Measurements from ENCODE around the gene NTF3.
A peak's percentile ranks its signal among the peaks of the same experiment; 100 is the strongest.

Gene NTF3

DNA sequence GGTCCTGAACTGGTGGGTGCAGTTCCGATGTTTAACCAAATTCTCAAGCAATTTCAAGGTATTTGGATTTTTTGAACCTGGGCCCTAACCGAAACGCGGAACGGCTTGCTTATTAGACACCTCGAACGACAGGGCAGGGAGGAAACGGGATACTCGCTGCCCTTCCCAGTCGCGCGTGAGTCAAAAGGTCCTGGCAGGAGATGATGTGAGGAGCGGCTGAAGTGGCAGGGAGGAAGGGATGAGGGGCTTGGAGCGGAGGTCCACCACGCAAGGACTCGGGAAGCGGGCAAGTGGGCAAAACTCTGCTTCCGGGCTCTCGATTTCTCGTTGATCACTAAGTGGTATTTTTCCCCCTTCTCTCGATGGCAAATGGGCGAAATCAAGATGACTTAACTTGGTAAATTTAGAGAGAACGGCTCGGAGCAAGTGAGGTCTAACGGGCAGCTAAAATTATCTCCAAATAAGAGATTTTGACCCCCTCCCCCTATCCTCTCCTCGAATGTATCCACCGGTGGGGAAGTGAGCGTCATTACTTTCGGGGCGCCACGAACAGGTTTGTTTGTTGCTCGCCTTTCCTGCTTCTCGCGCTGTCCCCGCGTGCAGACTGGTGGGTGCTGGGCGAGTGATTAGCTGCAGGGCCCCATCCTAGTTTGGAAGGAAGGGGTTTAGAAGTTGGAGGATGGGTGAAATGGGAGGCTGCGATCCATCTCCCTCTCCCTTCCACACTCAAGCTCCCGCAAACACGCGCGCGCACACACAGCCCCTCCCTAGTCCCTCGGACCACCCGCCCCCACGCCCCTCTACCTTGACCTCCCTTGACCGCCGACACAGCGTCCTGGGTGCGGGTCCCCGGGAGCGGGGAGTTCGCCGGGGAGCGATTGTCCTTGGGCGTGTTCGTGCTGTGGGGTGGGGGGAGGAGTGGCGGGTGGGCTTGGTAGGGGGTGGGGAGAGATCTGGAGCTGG, 986 bp upstream of the NTF3 start:
- no peak for DNase-seq

GRCh38 chr12:5433081-5433844, 1.4 kb downstream of the NTF3 start:
- no peak for DNase-seq

GRCh38 chr12:5433845-5434646, 2.1 kb downstream of the NTF3 start:
- no peak for DNase-seq

- DNase-seq, result no peak
Observed at GRCh38 chr12:5434647-5435560, 3.0 kb downstream of the NTF3 start.

GRCh38 chr12:5437182-5437583, 5.3 kb downstream of the NTF3 start:
- DNase-seq, result no peak

- DNase-seq, result no peak
Observed at GRCh38 chr12:5437589-5437988, 5.7 kb downstream of the NTF3 start.

DNA sequence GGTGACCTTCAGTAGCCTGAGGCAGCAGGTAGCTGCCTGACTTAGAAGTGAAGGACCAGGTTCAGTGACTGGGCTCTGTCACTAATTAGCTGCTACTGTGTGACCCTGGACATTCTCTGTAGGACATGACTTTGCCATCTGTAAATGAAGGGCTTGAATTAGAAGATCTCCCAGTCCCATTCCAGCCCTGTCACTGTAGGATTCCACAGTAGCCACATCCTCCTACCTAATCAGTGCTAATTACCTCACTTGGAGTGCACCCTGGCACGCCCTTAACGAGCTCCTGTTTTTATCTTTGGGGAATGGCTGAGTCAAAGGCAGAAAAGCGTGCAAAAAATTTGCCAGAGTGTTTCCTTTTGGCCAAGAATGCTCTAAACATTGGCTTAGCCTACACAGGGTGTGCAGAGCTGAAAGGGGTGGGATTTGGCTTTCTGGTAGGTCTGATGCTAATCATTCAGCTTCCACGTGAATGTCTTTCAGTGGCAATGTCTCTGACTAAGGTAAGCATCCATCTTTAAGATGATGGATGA, 6.8 kb downstream of the NTF3 start:
- DNase-seq, result no peak

GRCh38 chr12:5439371-5439771, 7.5 kb downstream of the NTF3 start:
- no peak for DNase-seq

DNA sequence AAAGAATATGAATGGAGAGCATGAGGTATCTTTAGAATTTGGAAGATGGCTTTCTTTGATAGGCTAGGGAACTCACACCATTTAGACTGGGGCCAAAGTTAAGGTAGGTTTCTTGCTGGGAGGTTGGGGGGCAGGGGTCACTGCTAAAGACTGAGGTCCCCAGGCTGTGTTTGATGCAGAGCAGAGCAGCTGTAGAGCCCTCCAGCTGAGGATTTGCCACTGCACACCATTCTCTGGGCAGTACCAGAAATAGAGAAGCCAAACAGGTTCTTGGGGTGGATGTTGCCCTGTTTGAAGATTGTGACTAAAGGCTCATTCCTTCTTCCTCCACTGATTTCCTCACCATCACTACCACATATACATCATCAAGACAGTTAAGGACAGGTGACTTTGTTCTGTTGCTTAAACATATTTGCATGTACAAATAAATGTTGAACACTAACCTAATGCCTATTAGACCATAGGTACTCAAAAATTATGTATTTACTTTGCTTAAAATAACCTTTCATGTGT, 7.9 kb downstream of the NTF3 start:
- no peak for DNase-seq

DNA sequence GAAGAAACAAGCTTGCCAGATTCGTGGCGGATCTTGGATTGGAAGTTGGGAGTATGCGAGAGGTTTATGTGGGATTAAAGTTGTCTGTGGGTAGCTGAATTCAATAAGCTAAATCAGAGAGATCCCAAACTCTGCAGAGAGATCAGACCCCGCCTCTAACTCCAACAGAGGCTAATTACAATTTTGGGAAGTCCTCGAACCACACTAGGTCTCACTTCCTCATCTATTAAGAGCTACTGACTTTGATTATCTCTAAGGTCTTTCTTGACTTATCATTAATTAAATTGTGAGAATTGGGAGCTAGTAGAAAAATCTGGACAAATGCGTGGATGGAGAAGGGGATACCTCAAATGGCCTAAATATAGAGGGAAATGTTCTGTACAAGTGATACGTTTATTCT, 9.1 kb downstream of the NTF3 start:
- no peak for DNase-seq

DNA sequence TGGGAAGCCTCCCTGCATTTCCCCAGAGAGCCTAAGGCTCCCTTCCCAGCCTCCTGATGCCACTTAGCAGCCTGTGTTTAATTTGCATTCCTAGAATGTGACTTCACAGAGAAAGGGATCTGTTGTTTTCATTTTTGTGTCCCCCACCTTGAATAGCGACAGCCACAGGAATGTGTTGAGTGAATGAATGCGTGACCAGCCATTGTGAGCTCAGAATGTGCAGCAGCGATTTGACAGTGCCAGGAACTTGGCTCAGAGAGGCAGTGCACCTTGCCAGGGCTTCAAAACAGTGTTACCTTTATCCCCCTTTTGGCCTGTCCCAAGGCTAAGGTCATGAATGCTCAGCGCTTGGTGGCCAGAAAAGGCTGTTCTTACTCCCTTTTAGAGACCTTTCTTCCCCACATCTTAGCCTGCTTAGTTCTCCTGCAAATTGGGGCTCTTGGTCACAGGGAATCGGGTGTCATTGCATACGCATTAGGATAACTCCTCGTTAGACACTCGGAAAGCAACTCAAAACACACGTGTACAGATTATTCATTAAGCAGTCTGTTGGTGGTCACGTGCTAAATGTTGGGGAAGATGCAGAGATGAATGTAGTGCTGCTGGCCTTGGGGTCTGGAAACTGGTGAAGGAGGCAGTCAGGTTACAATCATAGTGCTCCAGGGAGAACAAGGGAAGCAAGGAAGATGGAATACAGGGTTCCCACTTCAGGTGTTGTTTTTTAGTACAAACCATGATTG, 9.8 kb downstream of the NTF3 start:
- no peak for DNase-seq

GRCh38 chr12:5442251-5443006, 10.5 kb downstream of the NTF3 start:
- peak in 8 of 51 donors; percentile 3 to 27 (median 13) for DNase-seq

GRCh38 chr12:5444520-5444919, 12.6 kb downstream of the NTF3 start:
- no peak for DNase-seq

DNA sequence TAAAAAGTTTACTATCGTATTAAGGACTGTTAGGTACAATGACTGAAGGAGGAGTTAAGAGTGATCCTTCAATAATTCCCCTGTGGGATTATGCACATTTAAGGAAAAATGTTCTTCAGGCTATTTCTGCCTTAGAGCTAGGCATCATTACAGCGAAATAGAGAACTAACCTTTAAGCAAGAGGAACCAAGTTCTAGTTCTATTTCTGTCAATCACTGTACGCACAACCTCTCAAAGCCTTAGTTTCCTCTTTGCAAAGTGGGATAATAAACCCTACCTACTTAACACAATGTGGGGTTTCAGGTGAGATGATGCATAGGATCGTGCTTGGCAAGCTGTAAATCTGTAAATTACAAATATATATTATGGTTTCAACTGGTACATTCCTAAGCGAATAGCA, 15.4 kb downstream of the NTF3 start:
- no peak for DNase-seq

GRCh38 chr12:5451251-5451650, 19.3 kb downstream of the NTF3 start:
- DNase-seq, result no peak

DNA sequence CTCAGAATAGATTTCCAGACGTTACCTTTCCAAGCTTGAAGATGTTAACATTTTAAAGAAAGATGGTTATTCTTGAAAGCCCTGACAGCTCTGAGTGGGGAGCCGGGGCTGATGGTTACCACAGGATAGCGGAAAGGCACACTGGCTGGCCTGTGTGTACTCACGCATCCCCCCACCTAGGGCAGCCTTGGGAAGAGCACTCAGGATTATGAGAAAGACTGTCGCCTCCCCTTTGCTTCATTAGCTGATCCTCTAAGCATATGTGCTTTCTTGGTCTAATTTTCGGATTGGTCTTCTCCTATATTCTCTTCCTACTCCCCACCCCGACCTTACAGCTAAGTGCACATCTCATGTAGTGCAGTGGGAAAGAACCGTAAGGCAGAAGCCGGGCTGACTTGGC, 20.7 kb downstream of the NTF3 start:
- no peak for DNase-seq

DNA sequence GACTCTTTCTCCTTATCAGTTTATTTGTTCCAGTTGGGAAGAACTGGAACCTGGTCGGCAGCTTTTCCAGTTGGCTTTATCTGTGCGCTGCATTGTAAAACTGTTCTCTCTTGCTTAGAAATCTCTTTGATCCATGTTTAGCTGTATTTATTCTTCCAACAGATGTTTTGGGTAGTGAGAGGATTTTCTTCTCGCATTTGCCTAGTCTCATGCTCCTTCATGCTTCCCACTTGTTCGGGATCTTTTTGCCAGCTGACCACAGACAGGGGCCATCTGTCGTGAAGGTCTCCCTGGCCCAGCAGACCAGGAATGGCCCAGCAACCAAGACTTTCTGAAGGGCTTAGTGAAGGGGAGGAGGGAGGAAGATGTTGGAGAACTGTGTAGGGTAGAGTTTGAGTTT, 21.6 kb downstream of the NTF3 start:
- DNase-seq, result no peak

- no peak for DNase-seq
Observed at GRCh38 chr12:5455045-5455444, 23.1 kb downstream of the NTF3 start.

DNA sequence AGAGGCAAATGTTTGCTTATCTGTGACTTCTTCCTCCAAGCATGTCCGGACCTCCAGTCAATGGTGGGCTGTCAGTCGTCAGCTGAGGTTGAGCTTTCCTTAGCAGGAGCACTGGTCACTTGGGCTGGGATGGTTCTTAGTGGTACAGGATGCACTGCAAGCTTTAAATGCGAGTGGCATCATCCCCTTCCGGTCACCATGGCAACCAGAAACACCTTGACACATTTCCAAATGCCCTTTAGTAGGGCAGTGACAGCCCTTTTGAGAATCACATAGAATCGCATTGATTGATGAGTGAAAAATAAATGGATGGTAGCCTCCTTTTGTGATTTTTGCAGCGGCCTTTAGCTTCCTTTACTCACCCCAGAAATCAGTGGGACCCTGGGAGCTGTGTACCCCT, 24.1 kb downstream of the NTF3 start:
- no peak for DNase-seq

All from hypothalamus (tissue), 51 donors.